GM10847 (cell line): Measurements from ENCODE around the gene RAET1G.

Experiments
- POLR2A ChIP-seq: IDR thresholded peaks from 2 replicates; pipeline ENCODE4 v1.6.1; 2011; ENCODE audit not compliant: insufficient read length; ENCODE audit errors: extremely low read depth

Gene RAET1G

GRCh38 chr6:149948616-149949015, 25.7 kb upstream of the RAET1G start:
- TF ChIP-seq POLR2A, result no peak

- no peak for TF ChIP-seq POLR2A
These were observed 25.1 kb upstream of the RAET1G start for GRCh38 chr6:149948011-149948410.

GRCh38 chr6:149942461-149942829, 19.5 kb upstream of the RAET1G start:
- no peak for TF ChIP-seq POLR2A

- no peak for TF ChIP-seq POLR2A
These were observed 18.9 kb upstream of the RAET1G start, which contains the start of gene ULBP2 for GRCh38 chr6:149941583-149942460. TSS of gene ULBP2 (plus strand) at chr6:149942014. CDS start at chr6:149942073, 59 bp downstream.

GRCh38 chr6:149940672-149940982, 17.7 kb upstream of the RAET1G start:
- TF ChIP-seq POLR2A, result no peak

- no peak for TF ChIP-seq POLR2A
These were observed 17.2 kb upstream of the RAET1G start for GRCh38 chr6:149939909-149940671.

- TF ChIP-seq POLR2A, result no peak
These were observed 16.4 kb upstream of the RAET1G start for GRCh38 chr6:149939356-149939648.

GRCh38 chr6:149938571-149939355, 15.8 kb upstream of the RAET1G start:
- TF ChIP-seq POLR2A, result no peak

- no peak for TF ChIP-seq POLR2A
These were observed 13.8 kb upstream of the RAET1G start for GRCh38 chr6:149936743-149937142.

- no peak for TF ChIP-seq POLR2A
These were observed 12.7 kb upstream of the RAET1G start for GRCh38 chr6:149935668-149936067.

- no peak for TF ChIP-seq POLR2A
These were observed 12.3 kb upstream of the RAET1G start for GRCh38 chr6:149935246-149935645.

- TF ChIP-seq POLR2A, result no peak
These were observed 11.6 kb upstream of the RAET1G start for GRCh38 chr6:149934249-149935156.

- TF ChIP-seq POLR2A, result no peak
These were observed 10.5 kb upstream of the RAET1G start for GRCh38 chr6:149933461-149933860.

- TF ChIP-seq POLR2A, result no peak
These were observed 10.1 kb upstream of the RAET1G start for GRCh38 chr6:149933036-149933435.

- TF ChIP-seq POLR2A, result no peak
These were observed 8.6 kb upstream of the RAET1G start for GRCh38 chr6:149931501-149931900.

GRCh38 chr6:149929422-149929821, 6.5 kb upstream of the RAET1G start:
- TF ChIP-seq POLR2A, result no peak
